H1 (cell line): ENCODE data around the gene STK36. TPM values are rescaled to one million over a fixed set of nuclear protein-coding genes. Genes with fewer than 3 reads are reported as not detected.

Experiments
- CHD7 ChIP-seq: fragments of 300-600 bp; sonication (generic); IDR thresholded peaks from 2 replicates; pipeline ENCODE4 v1.7.1; 2012; ENCODE audit warnings: low read length, moderate library complexity, mild to moderate bottlenecking, inconsistent platforms; ENCODE audit not compliant: insufficient replicate concordance
- polyA plus RNA-seq, 7 experiments: library from polyadenylated mRNA; depleted of rRNA in 3 of 7; stranded (reverse) in 5 of 7; unstranded in 2 of 7; fragments of >200 nt in 5 of 7; fragments of 200-250 nt in 2 of 7; gene quantifications; 1 replicate in 5 of 7; 2 replicates in 1 of 7; 4 replicates in 1 of 7; pipeline versions ENCODE4 v1.2.1 to v1.2.3, GENCODE V29; 2011 to 2013; ENCODE audit warnings: missing spikeins in 2 of 7, mixed read lengths in 2 of 7
- total RNA-seq: library from RNA; stranded (reverse); fragmentation: NEBNext Ultra II Directional; extraction: Animal tissue kit (Norgen Biotek cat#: 25700); gene quantifications from 2 replicates; pipeline ENCODE4 v1.2.1, GENCODE V29; 2021

STK36 gene
- total and polyA plus RNA-seq, 2 of the 8 experiments (the other 6 are each of a cell fraction or from before 2014, with no cell fraction given): 41.4 to 57.6 TPM

DNA sequence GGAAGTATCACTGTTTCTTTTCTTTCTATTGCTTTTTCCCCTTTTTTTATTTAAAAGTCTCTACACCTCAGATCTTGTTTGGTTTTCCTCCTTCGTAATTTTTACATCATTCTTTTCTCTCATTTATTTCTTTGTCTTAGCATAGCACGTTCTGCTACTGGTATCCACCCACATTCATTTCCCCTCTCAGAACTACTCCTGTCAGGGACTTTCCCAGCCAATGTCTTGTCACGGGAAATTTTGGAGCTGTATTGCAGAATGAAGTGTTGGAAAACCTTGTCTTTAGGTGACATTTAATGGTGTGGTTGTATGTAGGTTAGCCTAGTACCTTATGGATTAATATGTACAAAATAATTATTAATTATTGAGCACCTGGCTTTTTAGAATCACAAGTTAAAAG, 72.7 kb downstream of the STK36 start (continued):
- TF ChIP-seq CHD7: no peak
